ENCODE data around the gene TENM3. TPM values are rescaled to one million over a fixed set of nuclear protein-coding genes. Genes with fewer than 3 reads are reported as not detected.

Gene TENM3
- total and polyA plus RNA-seq, 10 of the 15 experiments (the other 5 are each of a cell fraction or from before 2014, with no cell fraction given) = 0.01 to 1.7 (median 0.08) TPM; not detected in 2

DNA sequence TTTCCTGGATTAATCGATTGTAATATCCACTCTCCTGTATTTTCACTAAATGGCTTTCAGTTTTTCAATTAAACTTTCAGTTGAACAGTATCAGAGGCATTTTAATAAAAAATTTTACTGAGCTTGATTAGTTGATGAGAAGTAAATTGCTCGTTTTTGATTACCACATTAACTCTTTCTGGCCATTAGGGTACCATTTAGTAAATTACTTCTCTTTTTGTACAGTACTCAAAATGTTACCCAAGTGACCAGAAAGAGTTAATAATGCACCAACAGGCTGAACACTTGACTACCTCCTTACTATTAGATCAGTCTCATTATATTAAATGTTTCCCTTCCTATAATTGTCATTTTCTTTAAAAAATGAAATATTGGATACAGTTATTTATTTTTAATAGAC lies 289.2 kb downstream of the TENM3 start:
- intact Hi-C loops (cut with micrococcal nuclease; ENCODE audit: unreplicated experiment) (no loop called here), in situ Hi-C loops (cut with MboI) (no loop called here)
- FAIRE-seq = no peak
- DNase-seq (ENCODE audit: low read depth, low spot score) = no peak
- no TSS peak for BruUV-seq (replicated peaks)
- no peak for ATAC-seq
- WGBS (ENCODE audit: insufficient coverage, insufficient replicate concordance, low lambda C conversion rate, missing lambda C conversion rate) = 17% methylated on average over 2 of the region's 2 CpGs
- TF ChIP-seq CEBPZ (IDR thresholded peaks at IDR 0.05; ENCODE audit: low read depth, low read length) = no peak
- no peaks in the 10 kb centered on the region for H3K36me3 ChIP-seq (ENCODE audit: control insufficient read depth in 2 of 2, insufficient read depth in 2 of 2, low read length in 1 of 2)
- H3K4me1 ChIP-seq (ENCODE audit: control insufficient read depth, insufficient read depth, low read length) = no peaks in the 10 kb centered on the region
- CTCF ChIA-PET = interaction anchor here (2.0 kb wide), 1 partner anchor 9 kb away, joined by 6 read pairs; no protein-coding TSS in a partner anchor
- no peaks in the 10 kb centered on the region for H3K9me3 ChIP-seq (replicated peaks; ENCODE audit: control insufficient read depth, insufficient read depth, low read length)
- no peak overlapping the region for H3K9ac ChIP-seq (ENCODE audit: control insufficient read depth, insufficient read depth, low read length)
- no peaks in the 10 kb centered on the region for H4K20me1 ChIP-seq (ENCODE audit: control insufficient read depth, insufficient read depth)
- H3K4me3 ChIP-seq = no peak overlapping the region
- H3K27me3 ChIP-seq (replicated peaks in 1 of 2; ENCODE audit: control insufficient read depth in 2 of 2, insufficient read depth in 2 of 2, low read length in 1 of 2) = no peaks in the 10 kb centered on the region
- no peak overlapping the region for H3K27ac ChIP-seq (ENCODE audit: control insufficient read depth, insufficient read depth)
- H3K4me2 ChIP-seq (ENCODE audit: control insufficient read depth, insufficient read depth) = no peak overlapping the region
- SMC1A ChIA-PET (ENCODE audit: uncharacterized antibody, unreplicated experiment) = interaction anchor here (0.7 to 3.0 kb wide), 8 partner anchors 8 to 42 kb away, joined by 3 to 11 read pairs (median 4); no protein-coding TSS in a partner anchor
- no peaks in the 10 kb centered on the region for H3K79me2 ChIP-seq (ENCODE audit: control insufficient read depth, insufficient read depth, low read length)
- no peak overlapping the region for H2AFZ ChIP-seq (ENCODE audit: control insufficient read depth, low read depth, low read length)
- RAD21 ChIA-PET (ENCODE audit: unreplicated experiment) = no interaction called here
- POLR2A ChIA-PET = no interaction called here

DNA sequence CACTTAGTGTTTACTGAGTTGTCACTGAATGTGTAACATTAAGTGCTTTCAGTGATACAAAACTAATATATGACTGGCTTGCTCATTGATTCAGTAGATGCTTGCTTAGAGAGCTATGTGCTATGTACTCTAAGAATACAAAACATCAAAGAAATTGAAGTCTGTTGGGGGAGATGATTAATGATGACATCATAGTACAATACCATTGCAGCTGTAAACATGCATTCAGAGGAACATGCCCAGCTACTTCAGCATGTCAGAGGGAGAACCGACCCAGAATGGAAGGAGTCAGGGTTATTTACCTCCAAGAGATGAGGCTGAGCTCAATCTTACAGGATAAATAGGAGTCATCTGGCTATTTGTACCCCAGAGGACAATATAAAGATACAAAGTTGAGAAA lies 290.8 kb downstream of the TENM3 start:
- H3K9ac ChIP-seq (ENCODE audit: control insufficient read depth, insufficient read depth, low read length) = no peak overlapping the region
- in situ Hi-C loops (cut with MboI) = no loop called here
- no peaks in the 10 kb centered on the region for H3K79me2 ChIP-seq (ENCODE audit: control insufficient read depth, insufficient read depth, low read length)
- H3K4me3 ChIP-seq = no peak overlapping the region
- RAD21 ChIA-PET (ENCODE audit: unreplicated experiment) = no interaction called here
- H4K20me1 ChIP-seq (ENCODE audit: control insufficient read depth, insufficient read depth) = no peaks in the 10 kb centered on the region
- BruUV-seq (replicated peaks) = no TSS peak
- CTCF ChIA-PET = interaction anchor here (1.0 kb wide), 1 partner anchor 48 kb away, joined by 4 read pairs; no protein-coding TSS in a partner anchor
- DNase-seq (ENCODE audit: low read depth, low spot score) (no peak), FAIRE-seq (no peak), ATAC-seq (no peak)
- no peaks in the 10 kb centered on the region for H3K36me3 ChIP-seq (ENCODE audit: control insufficient read depth in 2 of 2, insufficient read depth in 2 of 2, low read length in 1 of 2)
- TF ChIP-seq CBX5 (IDR thresholded peaks at IDR 0.05; ENCODE audit: low read depth) (no peak), ATF7 (IDR thresholded peaks at IDR 0.05; ENCODE audit: low read depth) (peak; percentile 39; the same call in 1 of the 2 replicates)
- H3K27ac ChIP-seq (ENCODE audit: control insufficient read depth, insufficient read depth) = no peak overlapping the region
- POLR2A ChIA-PET = no interaction called here
- intact Hi-C loops (cut with micrococcal nuclease; ENCODE audit: unreplicated experiment) = no loop called here
- H2AFZ ChIP-seq (ENCODE audit: control insufficient read depth, low read depth, low read length) = no peak overlapping the region
- H3K27me3 ChIP-seq (replicated peaks in 1 of 2; ENCODE audit: control insufficient read depth in 2 of 2, insufficient read depth in 2 of 2, low read length in 1 of 2) = no peaks in the 10 kb centered on the region
- SMC1A ChIA-PET (ENCODE audit: uncharacterized antibody, unreplicated experiment) = interaction anchor here (0.9 to 1.6 kb wide), 2 partner anchors 13 to 41 kb away, joined by 3 read pairs; no protein-coding TSS in a partner anchor
- H3K4me2 ChIP-seq (ENCODE audit: control insufficient read depth, insufficient read depth) = no peak overlapping the region
- no peaks in the 10 kb centered on the region for H3K4me1 ChIP-seq (ENCODE audit: control insufficient read depth, insufficient read depth, low read length)
- no peaks in the 10 kb centered on the region for H3K9me3 ChIP-seq (replicated peaks; ENCODE audit: control insufficient read depth, insufficient read depth, low read length)
- WGBS (ENCODE audit: insufficient coverage, insufficient replicate concordance, low lambda C conversion rate, missing lambda C conversion rate) = 0% methylated on average over 1 of the region's 1 CpG

Measured in GM12878 (cell line).